Activated CD4-positive, alpha-beta T cell treated with anti-CD3 and anti-CD28 coated beads for 1 hour (primary cell): ENCODE results near the gene ITGB8.

Experiments
- DNase-seq: peaks from one replicate; pipeline ENCODE4 v3.0.0-alpha.2; 2020

ITGB8 gene

GRCh38 chr7:20344396-20344795, 13.7 kb downstream of the ITGB8 start:
- no peak for DNase-seq

- DNase-seq = no peak
These were observed 15.9 kb downstream of the ITGB8 start for GRCh38 chr7:20346577-20346976.

- DNase-seq = no peak
These were observed 17.0 kb downstream of the ITGB8 start for GRCh38 chr7:20347680-20348079.

- DNase-seq = no peak
These were observed 17.6 kb downstream of the ITGB8 start for GRCh38 chr7:20348125-20348807.

DNA sequence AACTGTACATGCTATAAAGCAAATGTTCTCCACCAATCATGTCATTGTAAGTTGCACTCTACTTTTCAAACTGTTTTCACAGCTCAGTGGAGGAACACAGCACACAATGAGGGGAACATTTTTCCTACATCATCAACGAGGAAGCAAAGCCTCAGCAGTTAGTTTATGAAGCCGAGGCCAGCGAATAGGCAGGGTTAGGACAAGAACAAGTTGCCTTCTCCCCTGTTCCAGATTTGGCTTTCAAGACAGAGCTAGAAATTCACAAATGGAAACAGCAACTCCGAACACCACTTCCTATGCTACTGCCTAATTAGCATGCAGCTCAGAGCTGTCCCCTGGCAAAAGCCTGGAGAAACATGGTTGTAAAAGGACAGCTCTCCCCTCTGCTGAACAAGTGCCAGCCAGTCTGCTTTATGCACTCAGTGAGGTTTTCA, 19.8 kb downstream of the ITGB8 start:
- no peak for DNase-seq

DNA sequence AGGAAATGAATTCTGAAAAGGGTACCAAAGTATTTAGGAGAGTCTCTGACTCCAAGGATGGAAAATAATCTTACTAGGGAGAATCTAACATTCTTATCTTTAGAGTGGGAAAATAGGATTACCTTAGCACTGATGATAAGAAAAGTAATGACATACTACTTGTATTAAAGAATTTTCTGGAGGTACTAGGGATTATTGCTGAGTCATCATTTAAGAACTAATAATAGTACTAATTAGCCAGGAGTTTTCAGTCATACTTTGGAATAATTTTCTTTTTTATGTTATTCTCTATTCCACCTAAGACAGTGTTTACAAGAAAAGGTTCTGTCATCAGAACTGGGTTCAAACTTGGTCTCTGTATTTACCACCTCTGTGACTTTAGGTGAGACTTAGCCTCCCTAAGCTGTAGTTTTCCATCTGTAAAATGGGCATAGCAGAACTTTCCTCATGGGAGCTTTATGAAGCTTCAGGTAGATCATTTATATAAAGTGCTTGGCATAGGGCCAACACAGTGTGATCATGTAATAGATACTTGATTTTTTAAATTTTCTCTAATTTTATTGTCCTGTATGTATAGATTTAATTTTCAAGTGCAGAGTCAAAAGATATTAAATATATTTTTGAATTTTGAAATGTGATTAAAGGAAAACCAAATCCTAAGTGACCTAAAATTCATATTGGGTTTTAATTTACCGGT, 20.4 kb downstream of the ITGB8 start:
- no peak for DNase-seq

DNA sequence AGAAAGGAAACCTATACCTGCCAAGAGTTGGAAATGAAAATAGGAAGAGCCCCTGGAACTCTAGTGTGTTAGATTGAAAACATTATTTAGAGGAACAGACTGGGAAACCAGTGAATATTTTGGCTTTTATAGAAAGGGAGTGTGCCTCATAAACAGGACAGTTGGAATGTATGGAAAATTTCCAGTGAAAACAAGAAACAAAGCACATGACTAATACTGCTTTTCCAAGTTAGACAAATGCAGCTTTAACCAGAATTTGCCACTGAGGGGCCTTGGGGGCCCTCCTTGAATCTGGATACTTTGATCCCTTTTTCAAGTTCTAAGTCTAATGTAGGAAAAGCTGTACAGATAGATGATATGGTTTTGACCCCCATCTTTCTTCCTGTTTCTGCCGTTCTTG, 21.2 kb downstream of the ITGB8 start:
- DNase-seq = no peak

GRCh38 chr7:20352573-20353306, 22.0 kb downstream of the ITGB8 start:
- no peak for DNase-seq

GRCh38 chr7:20354610-20355528, 24.2 kb downstream of the ITGB8 start:
- no peak for DNase-seq

DNA sequence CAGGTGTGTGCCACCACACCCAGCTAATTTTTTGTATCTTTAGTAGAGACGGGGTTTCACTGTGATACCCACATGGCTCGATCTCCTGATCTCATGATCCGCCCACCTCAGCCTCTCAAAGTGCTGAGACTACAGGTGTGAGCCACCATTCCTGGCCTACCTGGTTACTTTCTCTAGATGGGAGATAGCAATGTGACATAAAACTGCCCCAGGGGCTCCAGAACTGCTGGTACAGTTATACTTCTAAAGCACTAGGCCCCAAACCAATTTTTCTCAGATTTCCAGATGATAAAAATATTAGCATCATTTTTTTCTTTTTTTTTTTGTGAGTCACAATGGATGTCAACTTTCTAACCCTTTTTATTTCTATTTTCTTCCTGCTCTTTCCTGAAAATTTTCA, 27.4 kb downstream of the ITGB8 start:
- no peak for DNase-seq

GRCh38 chr7:20358762-20359282, 28.1 kb downstream of the ITGB8 start:
- DNase-seq = no peak

GRCh38 chr7:20359341-20359963, 28.8 kb downstream of the ITGB8 start:
- DNase-seq = no peak

DNA sequence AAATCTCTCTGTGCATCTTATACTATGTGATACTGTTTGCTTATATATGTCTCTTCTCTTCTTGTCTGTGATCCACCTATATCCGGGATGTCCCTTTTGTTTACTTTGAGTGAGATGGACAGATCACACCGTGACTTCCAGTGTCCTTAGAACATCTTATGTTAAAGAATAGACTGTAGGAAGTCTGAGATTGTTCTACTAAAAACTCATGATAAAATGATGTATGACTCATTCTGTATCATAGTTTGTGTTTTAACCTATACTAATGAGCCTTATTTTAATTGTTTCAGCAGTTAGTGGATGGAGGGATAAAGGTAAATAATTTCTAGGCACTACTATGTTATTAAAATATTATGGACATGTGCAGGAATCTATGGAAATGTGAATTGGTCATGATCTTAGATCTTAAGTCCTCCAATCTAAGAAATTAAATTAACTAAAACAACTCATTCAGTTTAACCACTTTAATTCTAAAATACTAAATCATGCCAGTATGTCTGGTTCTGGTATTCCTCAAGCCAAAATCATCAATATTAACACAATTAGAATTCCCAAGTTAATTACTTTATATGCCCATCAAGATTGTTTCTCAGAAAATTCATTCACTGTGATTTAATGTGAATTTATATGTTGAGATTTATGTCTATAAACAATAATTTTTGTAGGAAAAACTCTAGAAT, 32.0 kb downstream of the ITGB8 start:
- no peak for DNase-seq

GRCh38 chr7:20364571-20365196, 34.0 kb downstream of the ITGB8 start:
- DNase-seq = no peak

GRCh38 chr7:20365486-20365885, 34.8 kb downstream of the ITGB8 start:
- DNase-seq = no peak

GRCh38 chr7:20374399-20374798, 43.7 kb downstream of the ITGB8 start:
- DNase-seq = no peak

DNA sequence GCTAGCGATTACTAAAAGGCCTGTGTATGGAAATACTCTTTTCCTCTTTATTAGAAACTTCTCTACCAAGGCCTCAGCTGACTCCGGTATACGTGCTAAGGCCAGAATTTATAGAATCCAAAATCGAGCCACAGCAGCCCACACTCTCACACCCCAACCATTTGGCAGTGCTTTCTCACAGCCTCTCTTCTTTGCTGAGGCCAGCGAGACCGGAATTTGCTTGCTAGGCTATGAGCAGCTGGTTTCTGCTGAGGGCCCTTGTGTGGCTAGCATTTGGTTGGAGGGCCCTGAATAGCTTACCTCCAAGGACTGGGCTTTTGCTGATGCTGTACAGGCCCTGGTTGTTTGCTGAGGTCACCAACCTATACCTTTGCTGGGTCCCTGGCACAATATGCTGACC, 46.1 kb downstream of the ITGB8 start:
- DNase-seq = no peak

GRCh38 chr7:20381406-20382034, 50.8 kb downstream of the ITGB8 start:
- no peak for DNase-seq

DNA sequence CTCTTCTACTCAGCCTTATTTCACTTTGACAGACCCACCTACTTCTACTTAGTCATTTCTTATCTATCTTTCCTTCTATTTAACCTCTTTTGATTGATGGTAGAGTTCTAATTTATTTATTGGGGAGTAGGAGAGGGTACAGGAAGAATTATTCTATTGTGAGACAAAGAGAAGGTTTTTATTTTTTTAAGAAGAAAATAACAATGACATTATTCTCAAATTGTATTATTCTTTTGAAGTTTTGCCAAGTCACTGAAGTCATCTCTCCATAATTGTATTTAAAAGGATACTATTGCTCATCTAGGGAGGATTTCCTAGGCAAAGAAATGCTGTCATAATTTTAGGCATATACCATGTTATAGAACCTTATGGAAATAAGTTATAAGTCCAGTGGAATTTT, 52.7 kb downstream of the ITGB8 start:
- no peak for DNase-seq

GRCh38 chr7:20385126-20385525, 54.4 kb downstream of the ITGB8 start:
- DNase-seq = no peak

DNA sequence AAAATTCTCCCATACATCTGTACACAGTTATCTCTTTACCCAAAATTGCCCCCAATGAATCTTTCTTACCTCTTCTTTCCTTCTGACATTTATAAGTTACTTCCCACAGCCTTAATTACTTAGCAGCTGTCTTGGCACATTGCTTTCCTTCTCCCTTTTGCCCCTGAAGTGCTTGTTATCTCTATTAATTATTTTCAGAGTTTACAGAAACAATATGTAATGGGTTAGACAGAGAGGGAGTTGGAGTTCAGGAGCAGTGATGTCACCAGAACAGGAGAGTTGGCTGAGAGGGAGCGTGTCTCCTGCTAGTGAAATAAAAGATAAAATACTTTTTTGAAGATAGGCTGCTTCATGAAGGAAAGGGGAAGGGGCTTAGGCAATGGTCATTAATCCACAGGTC, 57.4 kb downstream of the ITGB8 start:
- DNase-seq = no peak
